ENCODE measurements around the gene PWP2.
"Not testable (repeated sequence)": the region's sequence is repeated elsewhere in the genome, so short reads cannot be mapped to it uniquely, and the experiment has no call there.

The PWP2 gene

GRCh38 chr21:44107026-44107501, at the start of gene PWP2:
Gene PWP2 (plus strand): TSS chr21:44107399. CDS start chr21:44107417, 18 bp downstream.
- not testable (repeated sequence) for DNase-seq (ENCODE audit: low read depth, low spot score); H3K4me3 ChIP-seq (ENCODE audit: insufficient read length, low read depth); H3K9ac ChIP-seq (ENCODE audit: insufficient read length, low read depth); H3K9me3 ChIP-seq (ENCODE audit: insufficient read depth, low read length); H3K4me1 ChIP-seq (ENCODE audit: insufficient read depth, insufficient read length); H3K27me3 ChIP-seq (ENCODE audit: insufficient read depth, insufficient read length); H3K36me3 ChIP-seq (ENCODE audit: insufficient read depth, insufficient read length, low read length)

GRCh38 chr21:44057960-44058651, 49.1 kb upstream of the PWP2 start:
- H3K4me3 ChIP-seq (ENCODE audit: insufficient read length, low read depth), result no peak overlapping the region
- no peak for DNase-seq (ENCODE audit: low read depth, low spot score)
- H3K27me3 ChIP-seq (ENCODE audit: insufficient read depth, insufficient read length), result no peaks in the 10 kb centered on the region
- no peak overlapping the region for H3K9ac ChIP-seq (ENCODE audit: insufficient read length, low read depth)
- no peaks in the 10 kb centered on the region for H3K4me1 ChIP-seq (ENCODE audit: insufficient read depth, insufficient read length)
- no peaks in the 10 kb centered on the region for H3K9me3 ChIP-seq (ENCODE audit: insufficient read depth, low read length)
- no peak for TF ChIP-seq ZNF274 (IDR thresholded peaks at IDR 0.05; ENCODE audit: low read depth, low read length)
- no peak for TF ChIP-seq SUZ12 (IDR thresholded peaks at IDR 0.05; ENCODE audit: extremely low read depth, insufficient read depth, insufficient read length)
- TF ChIP-seq YY1 (IDR thresholded peaks at IDR 0.05; ENCODE audit: insufficient read depth, insufficient read length), result no peak
- peaks cover 76% of the 10 kb centered on the region for H3K36me3 ChIP-seq (ENCODE audit: insufficient read depth, insufficient read length, low read length)

- H3K4me1 ChIP-seq (ENCODE audit: insufficient read depth, insufficient read length), result no peaks in the 10 kb centered on the region
- DNase-seq (ENCODE audit: low read depth, low spot score), result no peak
- H3K36me3 ChIP-seq (ENCODE audit: insufficient read depth, insufficient read length, low read length), result peaks cover 77% of the 10 kb centered on the region
- no peak overlapping the region for H3K4me3 ChIP-seq (ENCODE audit: insufficient read length, low read depth)
- no peaks in the 10 kb centered on the region for H3K27me3 ChIP-seq (ENCODE audit: insufficient read depth, insufficient read length)
- no peak overlapping the region for H3K9ac ChIP-seq (ENCODE audit: insufficient read length, low read depth)
- no peak for TF ChIP-seq SUZ12 (IDR thresholded peaks at IDR 0.05; ENCODE audit: extremely low read depth, insufficient read depth, insufficient read length)
- no peak for TF ChIP-seq ZNF274 (IDR thresholded peaks at IDR 0.05; ENCODE audit: low read depth, low read length)
- TF ChIP-seq YY1 (IDR thresholded peaks at IDR 0.05; ENCODE audit: insufficient read depth, insufficient read length), result no peak
- H3K9me3 ChIP-seq (ENCODE audit: insufficient read depth, low read length), result no peaks in the 10 kb centered on the region
These were observed 48.6 kb upstream of the PWP2 start for GRCh38 chr21:44058652-44058964.

GRCh38 chr21:44058981-44059380, 48.2 kb upstream of the PWP2 start:
- Histone ChIP-seq H3K9ac (ENCODE audit: insufficient read length, low read depth) (no peak overlapping the region), H3K4me1 (ENCODE audit: insufficient read depth, insufficient read length) (no peaks in the 10 kb centered on the region), H3K27me3 (ENCODE audit: insufficient read depth, insufficient read length) (no peaks in the 10 kb centered on the region), H3K4me3 (ENCODE audit: insufficient read length, low read depth) (no peak overlapping the region), H3K9me3 (ENCODE audit: insufficient read depth, low read length) (no peaks in the 10 kb centered on the region), H3K36me3 (ENCODE audit: insufficient read depth, insufficient read length, low read length) (peaks cover 78% of the 10 kb centered on the region)
- DNase-seq (ENCODE audit: low read depth, low spot score), result no peak
- TF ChIP-seq ZNF274 (IDR thresholded peaks at IDR 0.05; ENCODE audit: low read depth, low read length) (no peak), YY1 (IDR thresholded peaks at IDR 0.05; ENCODE audit: insufficient read depth, insufficient read length) (no peak), SUZ12 (IDR thresholded peaks at IDR 0.05; ENCODE audit: extremely low read depth, insufficient read depth, insufficient read length) (no peak)

- Histone ChIP-seq H3K27me3 (ENCODE audit: insufficient read depth, insufficient read length) (no peaks in the 10 kb centered on the region), H3K9me3 (ENCODE audit: insufficient read depth, low read length) (no peaks in the 10 kb centered on the region), H3K4me3 (ENCODE audit: insufficient read length, low read depth) (no peak overlapping the region), H3K9ac (ENCODE audit: insufficient read length, low read depth) (no peak overlapping the region), H3K4me1 (ENCODE audit: insufficient read depth, insufficient read length) (no peaks in the 10 kb centered on the region), H3K36me3 (ENCODE audit: insufficient read depth, insufficient read length, low read length) (peaks cover 83% of the 10 kb centered on the region)
- no peak for DNase-seq (ENCODE audit: low read depth, low spot score)
- TF ChIP-seq ZNF274 (IDR thresholded peaks at IDR 0.05; ENCODE audit: low read depth, low read length), result no peak
- no peak for TF ChIP-seq YY1 (IDR thresholded peaks at IDR 0.05; ENCODE audit: insufficient read depth, insufficient read length)
- no peak for TF ChIP-seq SUZ12 (IDR thresholded peaks at IDR 0.05; ENCODE audit: extremely low read depth, insufficient read depth, insufficient read length)
These were observed 47.5 kb upstream of the PWP2 start for GRCh38 chr21:44059710-44060109.

- Histone ChIP-seq H3K36me3 (ENCODE audit: insufficient read depth, insufficient read length, low read length) (peaks cover 86% of the 10 kb centered on the region), H3K4me3 (ENCODE audit: insufficient read length, low read depth) (no peak overlapping the region), H3K4me1 (ENCODE audit: insufficient read depth, insufficient read length) (peaks cover 2% of the 10 kb centered on the region), H3K27me3 (ENCODE audit: insufficient read depth, insufficient read length) (no peaks in the 10 kb centered on the region), H3K9me3 (ENCODE audit: insufficient read depth, low read length) (no peaks in the 10 kb centered on the region), H3K9ac (ENCODE audit: insufficient read length, low read depth) (no peak overlapping the region)
- DNase-seq (ENCODE audit: low read depth, low spot score), result no peak
- TF ChIP-seq SUZ12 (IDR thresholded peaks at IDR 0.05; ENCODE audit: extremely low read depth, insufficient read depth, insufficient read length), result no peak
- no peak for TF ChIP-seq ZNF274 (IDR thresholded peaks at IDR 0.05; ENCODE audit: low read depth, low read length)
- TF ChIP-seq YY1 (IDR thresholded peaks at IDR 0.05; ENCODE audit: insufficient read depth, insufficient read length), result no peak
These were observed 44.8 kb upstream of the PWP2 start for GRCh38 chr21:44062380-44062779.

GRCh38 chr21:44063151-44063912, 43.9 kb upstream of the PWP2 start:
- Histone ChIP-seq H3K4me3 (ENCODE audit: insufficient read length, low read depth) (no peak overlapping the region), H3K27me3 (ENCODE audit: insufficient read depth, insufficient read length) (no peaks in the 10 kb centered on the region), H3K9ac (ENCODE audit: insufficient read length, low read depth) (no peak overlapping the region), H3K4me1 (ENCODE audit: insufficient read depth, insufficient read length) (peaks cover 2% of the 10 kb centered on the region), H3K36me3 (ENCODE audit: insufficient read depth, insufficient read length, low read length) (peaks cover 84% of the 10 kb centered on the region), H3K9me3 (ENCODE audit: insufficient read depth, low read length) (no peaks in the 10 kb centered on the region)
- TF ChIP-seq YY1 (IDR thresholded peaks at IDR 0.05; ENCODE audit: insufficient read depth, insufficient read length) (no peak), ZNF274 (IDR thresholded peaks at IDR 0.05; ENCODE audit: low read depth, low read length) (no peak), SUZ12 (IDR thresholded peaks at IDR 0.05; ENCODE audit: extremely low read depth, insufficient read depth, insufficient read length) (no peak)
- DNase-seq (ENCODE audit: low read depth, low spot score), result no peak

All from NT2/D1 (cell line).